Regular cardiac myocyte (primary cell): ENCODE data around the gene CWF19L2. TPM values are rescaled to one million over a fixed set of nuclear protein-coding genes. Genes with fewer than 3 reads are reported as not detected.

ENCODE experiments used
- total RNA-seq: library from RNA; depleted of rRNA; stranded (reverse); fragments of >200 nt; gene quantifications from 2 replicates; pipeline ENCODE4 v1.2.3, GENCODE V29; 2014

CWF19L2 gene
- total RNA-seq = 10.9 and 14.4 TPM in 2 replicates

DNA sequence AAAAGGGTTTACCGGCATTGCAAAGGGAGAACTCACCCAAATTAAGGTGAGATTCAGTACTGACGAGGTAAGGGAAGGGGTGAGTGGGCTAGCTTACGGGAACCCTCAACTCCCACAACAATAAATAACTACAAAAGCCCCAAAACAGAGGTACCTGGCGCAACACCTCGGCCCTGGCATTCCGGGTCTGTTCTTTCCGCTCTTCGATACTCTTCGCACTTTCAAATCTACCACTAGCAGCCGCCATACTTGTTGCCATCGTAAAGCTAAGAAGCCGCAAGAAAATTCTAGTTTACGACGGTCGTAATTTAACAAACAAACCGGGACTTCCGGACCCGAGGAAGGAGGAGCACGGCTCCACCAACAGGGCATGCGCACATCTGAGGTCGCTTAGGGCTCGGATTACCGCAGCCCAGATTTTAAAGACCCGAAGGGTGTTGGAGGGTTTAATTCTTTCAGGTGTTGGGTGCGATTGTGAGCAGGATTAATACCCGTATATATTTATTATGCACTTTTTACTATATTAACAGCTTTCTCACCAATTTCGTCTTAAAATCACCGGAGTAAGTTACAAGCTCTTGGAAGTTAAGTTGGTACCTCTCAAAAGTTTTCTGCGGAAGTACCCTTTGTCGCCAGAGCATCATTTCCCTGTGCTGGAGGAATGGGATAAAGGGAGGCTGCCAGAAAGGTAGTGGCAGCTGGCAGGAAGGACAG lies at the start of gene CWF19L2:
Gene CWF19L2, minus strand, starts transcription at position 268 of the 714 bp plus-strand sequence. Its CDS starts 9 bp downstream, at position 259.

Other genes with a start within 250 kb of the CWF19L2 start
- 7.3 and 14.2 TPM in 2 replicates for gene ALKBH8, start 107.9 kb upstream of the CWF19L2 start, total RNA-seq
- 1.7 and 2.8 TPM in 2 replicates for gene ELMOD1, start 133.3 kb upstream of the CWF19L2 start, total RNA-seq